GM12891 (cell line): Measurements from ENCODE around the gene ANO4.

Experiments
- POLR2A ChIP-seq: IDR thresholded peaks from 2 replicates; pipeline ENCODE4 v1.6.1; 2011; ENCODE audit warnings: low read depth, low read length, control low read depth
- POLR2AphosphoS5 ChIP-seq: IDR thresholded peaks from 2 replicates; pipeline ENCODE4 v1.6.1; 2011; ENCODE audit warnings: low read depth, low read length, control low read depth
- POU2F2 ChIP-seq: IDR thresholded peaks from 2 replicates; pipeline ENCODE4 v1.6.1; 2011; ENCODE audit warnings: low read depth, mild to moderate bottlenecking, control low read depth, low read length, moderate library complexity
- TAF1 ChIP-seq: IDR thresholded peaks from 2 replicates; pipeline ENCODE4 v1.6.1; 2011; ENCODE audit warnings: low read depth, low read length, control low read depth

- TF ChIP-seq POU2F2 (no peak), POLR2AphosphoS5 (no peak), POLR2A (no peak), TAF1 (no peak)
Measured at GRCh38 chr12:100840748-100841147, 46.2 kb downstream of the ANO4 start.
